D721Med (cell line): Measurements from ENCODE around the gene ABITRAM.
"Not testable (repeated sequence)": the region's sequence is repeated elsewhere in the genome, so short reads cannot be mapped to it uniquely, and the experiment has no call there.

Experiments used
- DNase-seq: peaks from one replicate; pipeline ENCODE4 v3.0.0; 2011; ENCODE audit warnings: low spot score; ENCODE audit not compliant: insufficient read length
- FAIRE-seq: peaks from 2 replicates; lab custom pipeline; 2011; peaks lifted over from hg19 to GRCh38; lab: Jason Lieb, UNC
- CTCF ChIP-seq: IDR thresholded peaks from 2 replicates; pipeline ENCODE4 v1.5.1; 2012; ENCODE audit warnings: mild to moderate bottlenecking, control low read depth; ENCODE audit not compliant: insufficient read depth; ENCODE audit errors: missing control alignments

The ABITRAM gene

GRCh38 chr9:108910914-108911313 lies 23.3 kb upstream of the ABITRAM start:
- no peak for TF ChIP-seq CTCF
- FAIRE-seq (no peak), DNase-seq (no peak)

- FAIRE-seq (no peak), DNase-seq (no peak)
- TF ChIP-seq CTCF = no peak
These were observed 22.4 kb upstream of the ABITRAM start for GRCh38 chr9:108911820-108912219.

GRCh38 chr9:108913391-108913790 lies 20.8 kb upstream of the ABITRAM start:
- no peak for FAIRE-seq

GRCh38 chr9:108919517-108919916 lies 14.7 kb upstream of the ABITRAM start:
- TF ChIP-seq CTCF = no peak
- DNase-seq (no peak), FAIRE-seq (no peak)

More at GRCh38 chr9:108913391-108913790, 20.8 kb upstream of the ABITRAM start:
- no peak for DNase-seq
- TF ChIP-seq CTCF = no peak

GRCh38 chr9:108920401-108920800 lies 13.8 kb upstream of the ABITRAM start:
- FAIRE-seq, DNase-seq: not testable (repeated sequence)

- no peak for TF ChIP-seq CTCF
- no peak for DNase-seq
- FAIRE-seq = no peak
These were observed 13.0 kb upstream of the ABITRAM start for GRCh38 chr9:108921200-108921599.

GRCh38 chr9:108924466-108924865 lies 9.7 kb upstream of the ABITRAM start:
- FAIRE-seq = no peak

More at GRCh38 chr9:108924466-108924865, 9.7 kb upstream of the ABITRAM start:
- no peak for TF ChIP-seq CTCF
- no peak for DNase-seq
